ENCODE measurements around the gene ATP5PO.

GRCh38 chr21:33890187-33890586, 25.4 kb downstream of the ATP5PO start:
- TF ChIP-seq CTCF (IDR thresholded peaks at IDR 0.05) (no peak), EP300 (IDR thresholded peaks at IDR 0.05) (no peak)
